ENCODE data around the gene TEKT2.
A peak's percentile ranks its signal among the peaks of the same experiment; 100 is the strongest.

TEKT2 gene

GRCh38 chr1:36088577-36089392, 4.9 kb downstream of the TEKT2 start, which contains the start of gene ADPRS (continued):
- no peak for TF ChIP-seq PRDM2 (tag by site-specific recombination; IDR thresholded peaks at IDR 0.05; ENCODE audit: borderline replicate concordance)
- TF ChIP-seq ZNF214 (tag by site-specific recombination; IDR thresholded peaks at IDR 0.05; ENCODE audit: borderline replicate concordance), result no peak
- TF ChIP-seq ZNF501 (tag by site-specific recombination; IDR thresholded peaks at IDR 0.05), result peak; percentile 99
- TF ChIP-seq ZBTB48 (tag by site-specific recombination; IDR thresholded peaks at IDR 0.05), result peak; percentile 92
- peak; percentile 80; the same call in 1 of the 2 replicates for TF ChIP-seq ZNF394 (tag by site-specific recombination; IDR thresholded peaks at IDR 0.05; ENCODE audit: borderline replicate concordance)
- TF ChIP-seq ZBTB17 (tag by site-specific recombination; IDR thresholded peaks at IDR 0.05), result peak; percentile 93
- TF ChIP-seq ZNF571 (tag by site-specific recombination; IDR thresholded peaks at IDR 0.05), result no peak
- TF ChIP-seq ZNF169 (tag by site-specific recombination; IDR thresholded peaks at IDR 0.05), result no peak; the same call in 1 of the 2 replicates
- peak; percentile 76 for TF ChIP-seq EGR2 (tag by site-specific recombination; IDR thresholded peaks at IDR 0.05; ENCODE audit: low read depth)
- TF ChIP-seq ZNF629 (tag by site-specific recombination; IDR thresholded peaks at IDR 0.05), result peak; percentile 97
- peak; percentile 71; the same call in 1 of the 2 replicates for TF ChIP-seq ZFP69B (tag by site-specific recombination; IDR thresholded peaks at IDR 0.05)
- TF ChIP-seq ZNF548 (tag by site-specific recombination; IDR thresholded peaks at IDR 0.05), result no peak
- no peak for TF ChIP-seq ZNF560 (tag by site-specific recombination; IDR thresholded peaks at IDR 0.05; ENCODE audit: borderline replicate concordance)
- TF ChIP-seq ZNF175 (tag by site-specific recombination; IDR thresholded peaks at IDR 0.05), result no peak
- no peak for TF ChIP-seq ZBTB49 (tag by site-specific recombination; IDR thresholded peaks at IDR 0.05; ENCODE audit: low read depth)
- peak; percentile 67 for TF ChIP-seq ZBTB8A (tag by site-specific recombination; IDR thresholded peaks at IDR 0.05)
- no peak for TF ChIP-seq ZFP3 (tag by site-specific recombination; IDR thresholded peaks at IDR 0.05; ENCODE audit: low read depth)
- TF ChIP-seq ZNF664 (tag by site-specific recombination; IDR thresholded peaks at IDR 0.05), result peak; percentile 6; the same call in 1 of the 2 replicates
- TF ChIP-seq ZNF785 (tag by site-specific recombination; IDR thresholded peaks at IDR 0.05), result peak; percentile 82; the same call in 1 of the 2 replicates
- TF ChIP-seq ZNF2 (tag by site-specific recombination; IDR thresholded peaks at IDR 0.05), result peak; percentile 86
- TF ChIP-seq TRIM28 (IDR thresholded peaks at IDR 0.05; ENCODE audit: borderline replicate concordance, low read length), result no peak
- TF ChIP-seq ZBTB1 (tag by site-specific recombination; IDR thresholded peaks at IDR 0.05), result 0 out of 2 replicates have a peak, but pooled peaks have one; percentile 12
- no peak for TF ChIP-seq ZNF174 (tag by site-specific recombination; IDR thresholded peaks at IDR 0.05)
- TF ChIP-seq ZNF792 (tag by site-specific recombination; IDR thresholded peaks at IDR 0.05), result no peak
- TF ChIP-seq ZNF354C (tag by site-specific recombination; IDR thresholded peaks at IDR 0.05; ENCODE audit: borderline replicate concordance, low read depth), result no peak
- no peak for TF ChIP-seq MEIS1 (CRISPR knock-in tag; IDR thresholded peaks at IDR 0.05; ENCODE audit: borderline replicate concordance)
- no peak for TF ChIP-seq HOXD13 (CRISPR knock-in tag; IDR thresholded peaks at IDR 0.05; ENCODE audit: borderline replicate concordance)
- TF ChIP-seq ZNF645 (tag by site-specific recombination; IDR thresholded peaks at IDR 0.05), result no peak
- TF ChIP-seq SETDB1 (IDR thresholded peaks at IDR 0.05; ENCODE audit: insufficient read length, low read length), result no peak
- TF ChIP-seq ZNF843 (tag by site-specific recombination; IDR thresholded peaks at IDR 0.05), result peak; percentile 82
- peak; percentile 91 for TF ChIP-seq SP2 (tag by site-specific recombination; IDR thresholded peaks at IDR 0.05)

Data from HEK293 (cell line).